Brain pericyte (primary cell): ENCODE data around the gene TMEM123.
A peak's percentile ranks its signal among the peaks of the same experiment; 100 is the strongest.

ENCODE experiments used
- DNase-seq: peaks from one replicate; pipeline ENCODE4 v3.0.0-alpha.2; 2012; ENCODE audit warnings: low read depth, low spot score

Gene TMEM123, protein sequence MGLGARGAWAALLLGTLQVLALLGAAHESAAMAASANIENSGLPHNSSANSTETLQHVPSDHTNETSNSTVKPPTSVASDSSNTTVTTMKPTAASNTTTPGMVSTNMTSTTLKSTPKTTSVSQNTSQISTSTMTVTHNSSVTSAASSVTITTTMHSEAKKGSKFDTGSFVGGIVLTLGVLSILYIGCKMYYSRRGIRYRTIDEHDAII

DNA sequence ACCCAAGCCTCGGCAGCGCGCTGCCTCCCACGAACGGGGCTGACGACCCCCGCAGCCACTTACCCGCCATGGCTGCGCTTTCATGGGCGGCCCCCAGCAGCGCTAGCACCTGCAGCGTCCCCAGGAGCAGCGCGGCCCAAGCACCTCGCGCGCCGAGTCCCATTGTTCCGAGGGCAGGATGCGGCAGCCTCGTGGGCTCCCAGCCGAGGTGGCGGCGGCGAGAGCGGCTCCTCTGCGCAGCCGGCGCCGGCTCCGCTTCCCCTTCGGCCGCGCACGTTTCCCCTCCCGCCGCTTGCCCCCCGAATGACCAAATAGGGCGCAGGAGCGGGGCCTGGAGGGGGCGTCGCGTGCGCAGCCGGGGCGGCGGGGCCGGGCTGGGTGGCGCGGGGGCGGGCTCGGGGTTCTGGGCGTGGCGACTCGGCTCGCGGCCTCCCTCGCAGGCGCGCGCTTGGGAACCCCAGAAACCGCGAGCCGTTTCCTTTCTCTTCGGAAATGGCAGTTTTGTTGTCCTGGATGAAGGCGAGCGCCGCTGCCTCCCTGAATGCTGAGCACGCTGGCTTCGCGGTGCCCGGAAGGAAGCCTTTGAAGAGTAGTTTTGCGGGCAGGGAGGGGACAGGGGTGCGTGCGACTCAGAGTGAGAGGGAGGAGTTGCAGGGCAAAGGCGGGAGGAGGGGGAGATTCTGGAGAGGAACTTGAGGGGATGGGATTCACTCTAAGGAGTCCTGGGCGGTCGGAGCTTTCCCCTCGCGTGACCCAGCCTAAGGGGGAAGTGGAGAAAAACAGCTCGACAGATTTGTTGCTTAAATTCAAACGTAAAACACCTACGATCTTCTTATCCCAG lies at the start of gene TMEM123:
TSS of gene TMEM123 (minus strand) at position 305 of the 841 bp plus-strand sequence. CDS start at position 163, 142 bp downstream.
- DNase-seq = no peak

DNA sequence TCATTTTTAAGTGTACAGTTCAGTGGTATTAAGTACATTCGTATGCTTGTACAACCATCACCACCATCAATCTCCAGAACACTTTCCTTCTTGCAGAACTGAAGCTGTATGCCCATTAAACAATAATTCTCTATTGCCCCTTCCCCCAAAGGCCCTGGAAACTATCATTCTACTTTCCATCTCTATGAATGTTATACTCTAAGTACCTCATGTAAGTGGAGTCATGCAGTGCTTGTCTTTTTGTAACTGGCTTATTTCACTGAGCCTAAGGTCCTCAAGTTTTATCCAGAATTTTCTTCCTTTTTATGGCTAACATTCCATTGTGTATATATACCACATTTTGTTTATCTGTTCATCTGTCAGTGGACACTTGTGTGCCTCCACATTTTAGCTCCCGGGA lies 48.3 kb upstream of the TMEM123 start:
- no peak for DNase-seq

DNA sequence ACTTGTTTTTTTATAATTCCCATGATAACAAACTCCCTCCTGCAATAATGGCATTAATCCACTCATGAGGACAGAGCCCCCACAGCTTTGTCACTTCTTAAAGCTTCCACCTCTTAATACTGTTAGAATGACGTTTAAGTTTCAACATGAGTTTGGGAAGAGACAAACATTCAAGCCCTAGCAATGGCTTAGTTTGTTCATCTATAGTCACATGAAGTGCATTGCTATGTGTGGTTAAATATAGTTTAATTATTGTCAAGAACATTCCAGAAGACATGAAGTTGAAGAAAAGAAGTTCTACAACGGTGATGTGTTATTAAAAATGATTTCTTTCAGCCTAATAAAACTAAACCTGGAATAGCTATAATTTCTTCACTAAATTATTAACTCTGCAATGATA lies 47.4 kb upstream of the TMEM123 start:
- DNase-seq = no peak

DNA sequence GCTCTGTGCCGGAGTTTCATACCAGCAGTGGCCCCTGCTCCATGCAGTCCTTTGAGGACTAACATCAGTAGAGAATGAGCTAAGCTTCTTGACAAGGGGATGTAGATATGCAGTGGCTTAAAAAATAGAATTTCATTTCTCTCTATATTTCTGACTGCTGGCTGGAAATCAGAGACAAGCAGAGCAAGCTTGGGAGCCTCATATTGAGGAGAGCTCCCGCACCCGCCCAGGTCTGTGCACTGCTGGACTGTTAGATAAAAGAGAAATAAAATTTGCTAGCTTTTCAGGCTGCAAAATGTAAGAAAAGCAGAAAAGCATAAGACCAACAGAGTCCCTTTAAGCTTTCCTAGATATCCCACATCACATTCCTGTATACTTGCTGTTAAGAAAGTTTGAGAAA lies 46.6 kb upstream of the TMEM123 start:
- no peak for DNase-seq

DNA sequence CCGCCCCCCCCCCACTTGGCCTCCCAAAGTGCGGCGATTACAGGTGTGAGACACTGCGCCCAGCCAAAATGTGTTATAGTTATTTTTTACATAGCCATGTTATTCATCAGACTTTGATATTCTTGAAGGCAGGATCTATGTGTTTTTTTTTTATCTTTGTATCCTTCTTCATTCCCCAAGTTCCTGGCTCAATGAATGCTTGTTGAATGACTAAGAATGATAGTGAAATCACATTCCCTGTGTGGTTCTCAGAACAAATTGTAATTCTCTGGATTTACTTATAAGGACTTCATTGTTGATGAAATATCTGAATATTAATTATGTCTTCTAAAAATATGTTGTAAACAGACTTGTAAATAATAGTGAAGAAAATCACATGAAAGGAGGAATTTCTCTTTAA lies 44.5 kb upstream of the TMEM123 start:
- DNase-seq = no peak

DNA sequence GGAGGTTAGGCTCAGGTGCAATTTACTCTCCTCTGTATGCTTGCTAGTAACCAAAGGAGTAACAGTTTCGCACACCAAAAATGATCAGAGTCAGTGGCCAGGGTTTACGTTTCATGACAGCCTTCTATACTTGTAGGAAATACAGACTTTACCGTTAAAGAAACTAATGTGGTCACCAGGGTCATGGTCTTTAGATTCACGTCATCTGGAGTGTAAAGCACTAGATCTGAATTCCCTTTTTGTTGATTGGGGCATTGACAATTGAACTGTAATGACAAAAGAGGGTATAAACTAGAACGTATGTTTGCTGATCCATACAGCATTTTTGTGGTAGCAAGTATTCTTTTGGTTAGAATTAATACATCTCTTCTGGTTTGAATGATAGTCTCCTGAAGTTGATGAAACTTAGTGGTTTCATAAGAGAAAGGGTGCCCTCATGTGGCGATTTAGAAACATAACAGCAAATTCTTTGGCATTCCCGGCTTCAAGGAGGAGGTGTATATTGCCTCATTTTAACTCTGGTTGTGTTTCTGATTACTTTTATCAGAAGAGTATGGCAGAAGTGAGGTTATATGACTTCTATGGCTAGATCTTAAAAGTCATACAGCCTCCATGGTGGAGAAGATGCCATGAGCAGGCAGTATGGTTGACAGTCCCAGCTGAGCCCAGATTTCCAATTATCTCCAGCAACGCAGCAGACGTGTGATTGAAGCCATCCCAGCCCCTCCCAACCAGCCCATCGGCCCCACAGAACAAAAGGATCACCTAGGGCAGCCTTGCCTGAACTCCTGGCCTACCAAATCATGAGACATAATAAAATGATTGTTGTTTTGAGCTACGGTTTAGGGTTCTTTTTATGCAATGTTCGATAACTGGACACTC lies 42.8 kb upstream of the TMEM123 start:
- peak; percentile 36 for DNase-seq

DNA sequence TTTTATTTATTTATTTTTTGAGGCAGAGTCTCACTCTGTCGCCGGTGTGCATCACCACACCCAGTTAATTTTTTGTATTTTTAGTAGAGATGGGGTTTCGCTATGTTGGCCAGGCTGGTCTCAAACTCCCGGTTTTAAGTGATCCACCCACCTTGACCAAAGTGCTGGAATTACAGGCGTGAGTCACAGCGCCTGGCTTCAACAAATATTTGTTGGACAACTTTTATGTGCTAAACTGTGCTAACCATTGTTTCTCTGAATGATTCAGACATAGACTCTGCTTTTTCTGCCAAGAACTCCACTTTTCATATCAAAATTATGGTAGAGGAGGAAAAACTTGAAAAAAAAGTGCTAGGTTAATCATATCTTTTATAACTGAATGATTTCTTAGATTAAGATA lies 41.7 kb upstream of the TMEM123 start:
- no peak for DNase-seq

DNA sequence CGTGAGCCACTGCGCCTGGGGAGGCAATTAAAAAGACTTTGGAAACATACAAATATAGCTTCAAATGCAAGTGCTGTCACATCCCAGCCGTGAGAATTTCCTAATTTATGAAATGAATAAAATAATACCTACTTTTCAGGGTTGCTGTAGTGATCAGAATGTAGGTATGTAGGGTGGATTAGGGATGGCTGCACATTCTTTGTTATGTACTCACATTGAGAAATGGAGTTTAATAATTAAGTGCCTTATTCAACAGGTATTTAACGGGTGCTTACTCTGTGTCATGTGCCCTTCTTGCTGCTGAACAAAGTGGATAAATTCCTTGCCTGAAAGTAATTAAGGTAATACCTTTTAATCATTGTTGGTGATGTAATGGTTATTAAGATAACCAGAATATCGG lies 41.0 kb upstream of the TMEM123 start:
- DNase-seq = no peak

DNA sequence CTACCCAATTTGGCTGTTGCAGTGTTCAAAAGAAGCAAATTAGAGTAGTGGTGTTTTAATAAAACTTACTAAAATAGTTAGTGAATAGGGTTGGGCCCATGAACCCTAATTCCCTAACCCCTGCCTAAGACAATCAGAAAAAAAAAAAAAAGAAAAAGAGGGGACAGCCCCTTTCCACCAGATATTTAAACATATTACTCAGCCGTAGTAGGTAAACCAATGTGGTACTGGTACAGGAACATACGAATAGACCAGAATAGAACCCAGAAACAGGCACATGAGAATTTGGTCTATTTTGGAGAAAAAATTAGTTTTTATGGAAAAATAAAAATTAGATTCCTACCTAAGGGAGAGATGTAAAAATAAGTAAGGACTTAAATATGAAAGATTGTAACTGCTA lies 39.4 kb upstream of the TMEM123 start:
- no peak for DNase-seq

DNA sequence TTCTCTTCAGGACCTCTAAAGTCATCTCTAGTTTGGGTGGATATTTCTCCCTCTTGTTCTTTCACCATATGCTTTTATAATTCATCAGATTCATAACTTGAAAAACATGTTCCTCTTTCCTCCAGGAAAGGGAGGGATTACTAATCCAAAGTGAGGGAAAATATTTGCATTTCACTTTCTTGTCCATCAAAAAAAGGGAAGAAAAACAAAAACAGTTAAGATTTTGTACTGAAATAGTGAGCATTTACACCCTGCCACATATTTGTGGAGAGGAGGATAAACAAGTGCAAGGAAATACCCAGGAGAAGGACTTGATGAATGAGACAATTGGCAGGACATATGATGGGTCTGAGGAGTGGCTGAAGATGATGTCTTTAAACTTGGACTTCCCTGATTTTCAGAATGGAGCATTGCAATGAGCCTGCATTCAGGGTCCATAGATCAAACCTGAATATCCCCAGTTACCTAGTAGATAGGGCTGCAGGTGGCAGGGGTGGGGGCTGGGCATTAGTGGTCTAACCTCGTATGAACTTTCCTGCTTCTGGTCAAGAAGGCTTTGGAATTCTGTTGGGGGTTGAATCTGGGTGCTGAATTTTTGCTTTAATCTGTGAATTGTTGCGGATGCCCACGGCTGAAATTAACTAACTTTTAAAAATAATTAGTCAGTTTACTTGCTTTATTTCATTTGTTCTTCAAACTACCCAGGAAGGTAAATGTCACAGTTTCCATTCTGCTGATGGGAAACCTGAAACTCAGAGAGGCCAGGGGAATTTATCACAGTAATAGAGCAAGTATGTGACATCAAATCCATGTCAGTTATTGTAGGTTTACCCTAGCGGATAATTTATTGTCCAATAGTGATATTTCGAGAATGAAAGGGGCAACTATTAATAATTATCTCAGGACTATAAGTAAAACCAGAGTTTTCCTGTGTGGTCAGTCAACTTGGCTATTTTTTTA lies 36.9 kb upstream of the TMEM123 start:
- no peak for DNase-seq

DNA sequence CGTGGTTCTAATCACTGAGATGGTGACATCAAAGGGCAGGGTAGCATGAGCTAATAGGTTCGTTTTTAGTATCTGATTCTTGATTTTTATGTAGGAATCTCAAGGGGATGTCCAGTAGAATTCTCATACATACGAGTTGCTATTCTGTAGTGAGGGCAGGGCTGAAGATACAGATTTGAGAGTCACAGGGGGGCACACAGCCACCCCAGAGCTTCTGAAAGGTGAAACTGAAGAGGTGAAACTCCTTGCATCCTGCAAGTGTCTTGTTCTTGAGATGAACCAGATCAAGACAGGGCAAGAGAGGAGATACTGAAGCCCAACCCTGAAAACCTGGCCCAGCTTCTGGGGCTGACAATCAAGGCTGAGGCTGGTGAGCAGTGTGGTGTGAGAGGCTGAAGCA lies 35.6 kb upstream of the TMEM123 start:
- DNase-seq = no peak

DNA sequence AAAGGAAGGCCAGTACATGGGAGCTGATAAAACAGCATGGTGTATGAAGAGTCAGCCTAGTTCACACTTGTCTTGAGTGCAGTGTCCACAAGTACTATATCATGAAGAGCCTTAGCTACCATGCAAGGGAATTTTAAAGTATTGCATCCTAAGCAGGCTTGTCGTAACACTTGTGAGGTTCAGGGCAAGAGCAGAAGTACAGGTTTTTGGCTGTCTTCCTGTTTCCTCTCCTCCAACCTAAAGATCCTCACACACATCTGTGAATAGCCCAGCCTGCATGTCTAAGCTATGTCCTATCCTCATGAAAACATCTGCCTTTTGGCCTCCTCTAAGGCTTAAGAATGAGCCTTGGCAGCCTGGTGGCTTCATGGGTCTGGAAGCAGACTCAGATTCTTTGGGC lies 34.6 kb upstream of the TMEM123 start:
- DNase-seq = no peak

DNA sequence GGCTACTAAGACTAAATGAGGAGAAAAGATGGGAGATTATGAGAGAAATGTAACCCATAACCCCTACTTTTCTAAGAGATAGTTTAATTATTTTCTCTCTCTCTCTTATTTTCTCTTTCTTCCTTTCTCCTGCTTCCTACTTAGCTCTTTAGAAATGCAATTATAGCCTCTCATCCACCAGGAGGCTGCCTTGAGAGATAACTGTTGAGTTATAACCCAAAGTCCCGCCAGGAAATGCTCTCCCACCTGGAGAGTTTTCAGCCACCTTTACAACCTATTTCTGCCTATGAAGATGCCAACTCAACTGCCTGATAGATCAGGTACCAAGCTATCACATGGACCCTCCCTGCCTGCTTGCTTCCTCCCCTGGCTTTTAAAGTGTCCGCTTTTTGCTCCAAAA lies 34.0 kb upstream of the TMEM123 start:
- no peak for DNase-seq

DNA sequence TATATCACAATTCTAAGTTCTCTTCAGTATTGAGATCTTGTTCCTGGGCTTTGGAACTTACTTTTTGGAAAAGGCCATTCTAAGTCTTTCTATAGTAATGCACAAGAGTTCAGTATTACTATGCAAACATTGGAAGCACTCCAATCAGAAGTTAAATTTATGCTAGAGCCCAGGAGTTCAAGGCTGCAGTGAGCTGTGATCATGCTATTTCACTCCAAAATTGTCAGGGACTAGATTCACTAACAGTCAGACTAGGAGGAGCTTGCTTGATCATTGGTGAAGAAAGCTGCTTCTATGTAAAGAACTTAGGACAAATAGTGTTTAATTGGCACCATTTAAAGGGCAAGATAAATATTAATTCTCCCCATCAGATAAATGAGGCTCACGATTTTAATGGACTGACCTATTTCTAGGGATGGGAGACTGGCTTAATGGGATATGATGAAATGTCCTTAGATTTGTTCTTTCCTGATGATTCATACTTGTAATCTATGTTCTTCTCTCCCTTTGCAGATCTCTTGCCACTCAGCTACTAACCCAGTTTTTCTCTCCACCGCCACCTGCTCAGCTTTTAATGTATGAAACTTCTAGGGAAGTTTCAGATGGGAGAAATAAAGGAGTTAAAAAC lies 32.6 kb upstream of the TMEM123 start:
- no peak for DNase-seq

DNA sequence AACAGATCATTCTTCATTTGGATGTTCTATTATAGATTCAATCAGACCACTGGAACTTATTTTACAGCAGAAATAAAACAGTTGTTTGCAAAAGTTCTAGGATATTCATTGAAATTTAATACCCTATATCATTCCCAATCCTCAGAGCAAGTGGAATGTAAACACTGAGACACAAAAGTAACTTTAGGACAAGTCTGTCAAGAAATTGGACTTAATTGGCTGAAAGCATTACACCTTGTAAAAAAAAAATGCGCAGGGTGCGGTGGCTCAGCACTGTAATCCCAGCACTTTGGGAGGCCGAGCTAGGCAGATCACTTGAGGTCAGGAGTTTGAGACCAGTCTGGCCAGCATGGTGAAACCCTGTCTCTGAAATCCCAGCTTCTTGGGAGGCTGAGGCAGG lies 29.9 kb upstream of the TMEM123 start:
- DNase-seq = no peak

DNA sequence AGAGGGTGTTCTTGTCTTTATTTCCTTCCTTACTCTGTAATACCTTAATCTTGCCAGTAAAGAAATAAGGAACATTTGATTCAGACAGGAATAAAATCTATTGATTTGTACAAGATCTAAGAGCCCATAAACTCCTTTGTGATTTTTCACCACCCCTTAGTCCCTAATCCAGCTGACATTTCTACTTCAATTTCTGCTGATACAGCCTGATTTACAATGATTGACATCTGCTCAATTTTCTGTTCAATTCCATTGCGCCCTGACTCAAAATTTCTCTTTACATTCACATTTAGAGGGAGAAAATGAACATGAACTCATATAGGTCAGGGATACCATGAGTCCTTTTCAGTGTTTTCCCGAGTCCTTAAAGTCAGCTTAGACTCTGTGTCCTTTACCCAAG lies 27.2 kb upstream of the TMEM123 start:
- no peak for DNase-seq

DNA sequence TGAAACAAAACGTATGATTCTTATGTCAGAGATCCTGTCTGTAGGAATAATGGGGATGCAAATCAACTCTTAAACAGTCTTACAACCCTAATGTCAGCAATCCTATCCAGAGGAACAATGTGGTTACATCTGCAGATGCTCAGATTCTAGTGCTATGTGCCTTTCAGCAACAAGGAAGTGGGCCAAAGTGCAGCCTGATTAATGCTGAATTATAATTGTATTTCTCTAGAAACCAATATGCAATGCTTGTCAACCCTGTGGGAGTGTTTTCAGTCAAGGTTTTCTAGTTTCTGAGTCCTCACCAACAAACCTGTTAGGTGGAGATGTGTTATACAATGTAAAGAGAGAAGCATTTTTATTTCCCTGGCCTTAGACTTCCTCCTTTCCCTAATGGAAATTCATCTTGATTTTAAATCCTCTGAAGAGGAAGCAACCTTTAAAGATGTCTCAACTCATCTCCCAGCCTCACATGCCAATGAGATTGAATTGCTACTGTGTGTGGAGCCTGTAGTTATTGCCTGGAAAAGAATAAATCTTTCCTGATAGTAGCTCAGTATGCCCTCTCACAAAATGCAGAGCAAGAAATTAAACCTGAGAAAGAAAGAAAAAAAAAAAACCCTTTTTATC lies 26.2 kb upstream of the TMEM123 start:
- DNase-seq = no peak

DNA sequence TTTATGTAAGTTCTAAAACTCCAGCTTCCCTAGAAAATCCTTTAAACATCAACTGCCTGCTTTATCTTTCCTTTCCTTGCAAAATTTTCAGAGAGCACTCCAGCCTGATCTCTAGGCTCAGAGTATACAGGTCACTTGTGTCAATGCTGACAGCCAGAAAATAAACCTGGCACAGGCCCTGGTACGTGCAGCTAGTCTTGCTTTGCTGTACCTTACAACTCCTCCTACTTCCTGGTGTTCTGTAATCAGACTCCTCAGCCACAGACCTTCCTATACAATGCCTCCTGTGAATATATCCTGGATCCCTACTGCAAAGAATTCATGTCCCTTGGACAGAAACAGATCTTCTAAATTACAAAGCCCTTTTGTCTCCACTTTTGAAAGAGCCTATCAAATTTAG lies 24.2 kb upstream of the TMEM123 start:
- no peak for DNase-seq

DNA sequence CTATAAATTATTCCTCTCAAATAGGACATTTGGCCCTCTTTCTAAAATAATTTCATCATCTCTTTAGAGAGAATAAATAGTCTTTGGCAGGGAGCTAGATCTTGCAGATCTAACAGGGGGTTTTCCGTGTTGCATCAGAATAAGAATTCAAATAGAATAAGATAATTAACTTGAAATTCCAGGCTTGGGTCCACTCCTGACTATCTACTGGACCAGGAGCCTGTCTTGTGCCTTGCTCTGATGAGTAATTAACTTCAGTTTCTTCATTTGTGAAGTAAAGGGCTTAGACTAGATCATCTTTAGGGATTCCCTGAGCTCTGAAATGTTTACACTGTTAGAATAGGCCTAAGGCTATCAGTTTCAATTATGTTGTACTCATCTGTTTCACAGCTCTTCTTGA lies 23.5 kb upstream of the TMEM123 start:
- DNase-seq = no peak

DNA sequence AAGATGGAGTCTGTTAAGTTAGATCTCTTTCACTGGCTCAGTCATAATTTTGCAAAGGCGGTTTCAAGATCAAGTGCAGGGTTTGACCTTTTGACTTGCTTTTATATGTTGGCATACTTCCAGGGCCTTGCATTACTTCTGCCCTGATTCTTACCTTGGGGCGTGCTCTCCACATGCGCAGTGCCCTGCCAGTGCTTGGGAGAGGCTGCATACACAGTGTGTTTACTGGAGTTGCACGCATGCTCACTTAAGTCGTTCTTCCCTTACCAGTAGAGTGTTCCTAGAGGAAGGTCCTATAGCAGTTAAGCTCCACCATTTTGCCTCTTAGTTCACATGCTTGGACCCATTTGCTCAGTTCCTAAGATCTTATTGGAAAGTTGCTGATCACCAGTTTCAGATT lies 21.0 kb upstream of the TMEM123 start:
- no peak for DNase-seq
